Measurements from ENCODE around the gene VPS13D. TPM values are rescaled to one million over a fixed set of nuclear protein-coding genes. Genes with fewer than 3 reads are reported as not detected.

The VPS13D gene
- total RNA-seq, 4 donors from 2014 or later: 94.4 to 472 (median 163) TPM

- no peak overlapping the region for H3K27ac ChIP-seq
- no peaks in the 10 kb centered on the region for H3K4me1 ChIP-seq
- 96% methylated on average over 22 of the region's 28 CpGs for WGBS
- H3K27me3 ChIP-seq: no peaks in the 10 kb centered on the region
- no peak for DNase-seq (ENCODE audit: low spot score in 2 of 2)
- H3K9me3 ChIP-seq: no peaks in the 10 kb centered on the region
- H3K36me3 ChIP-seq: peaks cover 61% of the 10 kb centered on the region
- H3K4me3 ChIP-seq: no peak overlapping the region
- TF ChIP-seq CTCF (IDR thresholded peaks at IDR 0.05) (no peak), POLR2A (IDR thresholded peaks at IDR 0.05) (no peak)
Measured at GRCh38 chr1:12506281-12507280, 276.8 kb downstream of the VPS13D start.

- Histone ChIP-seq H3K36me3 (peaks cover 59% of the 10 kb centered on the region), H3K27ac (no peak overlapping the region)
Measured at GRCh38 chr1:12507631-12508030, 277.8 kb downstream of the VPS13D start.

GRCh38 chr1:12508849-12509248, 279.0 kb downstream of the VPS13D start:
- WGBS: 96% methylated on average over 11 of the region's 11 CpGs
- H3K27ac ChIP-seq: no peak overlapping the region

More at GRCh38 chr1:12507631-12508030, 277.8 kb downstream of the VPS13D start:
- H3K4me3 ChIP-seq: no peak overlapping the region
- H3K9me3 ChIP-seq: no peaks in the 10 kb centered on the region
- DNase-seq (ENCODE audit: low spot score in 2 of 2): no peak
- no peaks in the 10 kb centered on the region for H3K4me1 ChIP-seq
- no peaks in the 10 kb centered on the region for H3K27me3 ChIP-seq
- no peak for TF ChIP-seq EP300 (IDR thresholded peaks at IDR 0.05)
- no peak for TF ChIP-seq CTCF (IDR thresholded peaks at IDR 0.05)
- TF ChIP-seq POLR2AphosphoS5 (IDR thresholded peaks at IDR 0.05): no peak
- TF ChIP-seq POLR2A (IDR thresholded peaks at IDR 0.05): no peak
- WGBS: 87% methylated on average over 11 of the region's 11 CpGs

GRCh38 chr1:12511128-12511484, 281.3 kb downstream of the VPS13D start:
- H3K9me3 ChIP-seq: no peaks in the 10 kb centered on the region
- no peaks in the 10 kb centered on the region for H3K27me3 ChIP-seq
- no peak overlapping the region for H3K27ac ChIP-seq
- DNase-seq (ENCODE audit: low spot score in 2 of 2): peak in 1 of 2 donors; percentile 15
- H3K36me3 ChIP-seq: peaks cover 37% of the 10 kb centered on the region
- TF ChIP-seq CTCF (IDR thresholded peaks at IDR 0.05) (no peak), POLR2AphosphoS5 (IDR thresholded peaks at IDR 0.05) (no peak), POLR2A (IDR thresholded peaks at IDR 0.05) (no peak), EP300 (IDR thresholded peaks at IDR 0.05) (no peak)
- H3K4me3 ChIP-seq: no peak overlapping the region
- WGBS: 94% methylated on average over 3 of the region's 3 CpGs
- H3K4me1 ChIP-seq: no peaks in the 10 kb centered on the region

More at GRCh38 chr1:12508849-12509248, 279.0 kb downstream of the VPS13D start:
- Histone ChIP-seq H3K27me3 (no peaks in the 10 kb centered on the region), H3K36me3 (peaks cover 55% of the 10 kb centered on the region), H3K4me1 (no peaks in the 10 kb centered on the region), H3K4me3 (no peak overlapping the region), H3K9me3 (no peaks in the 10 kb centered on the region)
- TF ChIP-seq POLR2AphosphoS5 (IDR thresholded peaks at IDR 0.05) (no peak), CTCF (IDR thresholded peaks at IDR 0.05) (no peak), EP300 (IDR thresholded peaks at IDR 0.05) (no peak), POLR2A (IDR thresholded peaks at IDR 0.05) (no peak)
- no peak for DNase-seq (ENCODE audit: low spot score in 2 of 2)
